BLaER1 treated with 17β-estradiol and CSF1 and Interleukin-3, amounts not matched to agents 10 nM and 100 nM (cell line): ENCODE measurements around the gene HS6ST3.
"Not testable (repeated sequence)": the region's sequence is repeated elsewhere in the genome, so short reads cannot be mapped to it uniquely, and the experiment has no call there.

ENCODE experiments used
- H3K27ac ChIP-seq, 11 experiments: shearing (Covaris generic); formaldehyde crosslinking; 2 replicates each; pipeline ENCODE4 v1.8.1; 2022
- H3K27me3 ChIP-seq, 11 experiments: shearing (Covaris generic); formaldehyde crosslinking; 2 replicates each; pipeline ENCODE4 v1.8.1; 2022
- H3K36me3 ChIP-seq, 11 experiments: shearing (Covaris generic); formaldehyde crosslinking; 2 replicates each; pipeline ENCODE4 v1.8.1; 2022
- H3K4me1 ChIP-seq, 10 experiments: shearing (Covaris generic); formaldehyde crosslinking; 2 replicates each; pipeline ENCODE4 v1.8.1; 2022
- H3K4me2 ChIP-seq, 11 experiments: shearing (Covaris generic); formaldehyde crosslinking; 2 replicates each; pipeline ENCODE4 v1.8.1; 2022
- H3K4me3 ChIP-seq, 10 experiments: shearing (Covaris generic); formaldehyde crosslinking; 2 replicates each; pipeline ENCODE4 v1.8.1; 2022
- H3K9ac ChIP-seq, 11 experiments: shearing (Covaris generic); formaldehyde crosslinking; 2 replicates each; pipeline ENCODE4 v1.8.1; 2022
- H3K9me3 ChIP-seq, 11 experiments: shearing (Covaris generic); formaldehyde crosslinking; replicated peaks in 1 of 11; 2 replicates each; pipeline ENCODE4 v1.8.1; 2022
- H4K20me1 ChIP-seq, 11 experiments: shearing (Covaris generic); formaldehyde crosslinking; 2 replicates each; pipeline ENCODE4 v1.8.1; 2022
- Cebpa-rat ChIP-seq, 11 experiments: shearing (Covaris generic); IDR thresholded peaks; 2 replicates each; pipeline ENCODE4 v1.8.1; 2022

HS6ST3 gene

DNA sequence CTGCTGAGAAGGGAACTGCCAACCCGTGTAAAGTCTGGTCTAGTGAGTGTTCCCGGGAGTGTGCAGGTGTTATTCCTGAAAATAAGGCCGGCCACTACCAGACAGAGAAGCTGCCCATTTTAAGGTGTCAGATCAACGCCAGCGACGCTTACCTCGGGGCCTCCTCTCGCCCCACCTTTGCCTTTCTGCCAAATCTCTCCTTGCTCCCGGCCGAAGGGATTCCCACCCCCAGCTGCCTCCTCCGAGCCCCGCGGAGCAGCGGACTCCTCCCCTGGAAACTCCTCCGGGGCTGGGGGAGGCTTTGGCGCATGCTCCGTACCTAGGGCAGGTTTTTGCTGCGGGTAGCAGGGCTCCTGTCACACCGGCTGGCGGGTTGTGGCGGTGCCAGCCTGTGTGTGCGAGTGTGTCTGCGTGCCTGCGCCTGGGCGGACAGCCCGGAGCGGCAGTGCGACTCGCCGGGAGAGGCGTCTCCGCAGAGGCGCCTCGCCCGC lies at the start of gene HS6ST3:
TSS of gene HS6ST3 (plus strand) at position 359 of the 491 bp plus-strand sequence.
- H3K4me3 ChIP-seq: no peak within 1 kb of the TSS
- H3K4me1 ChIP-seq: no peaks in the 10 kb centered on the region
- no peak within 1 kb of the TSS for H3K9ac ChIP-seq
- H3K9me3 ChIP-seq: peaks cover 19 to 26% (median 23%) of the 10 kb centered on the region in 11 experiments
- no peak for TF ChIP-seq Cebpa-rat (IDR thresholded peaks at IDR 0.05)
- no peak within 1 kb of the TSS for H3K27ac ChIP-seq
- no peak within 1 kb of the TSS for H3K4me2 ChIP-seq
- H3K27me3 ChIP-seq: no peaks in the 10 kb centered on the region
- H4K20me1 ChIP-seq: no peaks in the 10 kb centered on the region
- no peaks in the 10 kb centered on the region for H3K36me3 ChIP-seq

DNA sequence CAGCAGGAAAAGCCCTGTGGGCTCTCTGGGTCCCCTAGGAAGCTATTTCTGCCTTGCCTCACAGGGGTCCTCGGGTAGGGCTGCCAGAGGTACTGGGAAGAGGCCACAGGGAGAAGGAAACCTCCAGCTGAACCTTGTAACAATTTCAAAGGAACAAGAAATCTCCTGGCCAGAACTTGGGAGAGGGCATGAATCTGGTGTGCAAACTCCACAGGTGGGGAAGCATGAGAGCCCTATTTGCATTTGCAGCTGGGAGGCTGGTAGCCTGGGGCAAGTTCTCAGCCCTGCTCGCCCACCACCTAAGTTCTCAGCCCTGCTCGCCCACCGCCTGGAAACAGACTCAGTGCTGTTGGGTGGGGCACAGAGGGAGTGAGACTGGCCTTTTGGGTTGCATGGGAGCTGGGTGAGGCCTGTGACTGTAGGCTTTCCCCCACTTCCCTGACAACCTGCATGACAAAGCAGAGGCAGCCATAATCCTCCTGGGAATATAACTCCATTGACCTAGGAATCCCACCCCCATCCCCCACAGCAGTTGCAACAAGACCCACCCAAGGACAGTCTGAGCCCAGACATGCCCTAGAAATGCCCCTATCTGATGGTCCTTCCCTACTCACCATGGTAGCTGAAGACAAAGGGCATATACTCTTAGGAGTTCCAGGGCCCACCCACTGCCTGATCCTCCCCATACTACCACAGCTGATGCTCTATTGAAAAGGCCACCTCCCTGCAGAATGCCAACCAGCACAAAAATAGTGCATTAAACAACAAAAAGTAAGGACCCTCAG lies 48.4 kb upstream of the HS6ST3 start:
- no peaks in the 10 kb centered on the region for H3K27me3 ChIP-seq
- no peaks in the 10 kb centered on the region for H4K20me1 ChIP-seq
- no peaks in the 10 kb centered on the region for H3K36me3 ChIP-seq
- no peak overlapping the region for H3K4me3 ChIP-seq
- no peak overlapping the region for H3K4me2 ChIP-seq
- no peaks in the 10 kb centered on the region for H3K4me1 ChIP-seq
- no peak for TF ChIP-seq Cebpa-rat (IDR thresholded peaks at IDR 0.05)
- no peak overlapping the region for H3K27ac ChIP-seq
- peaks cover 0 to 11% (median 7%) of the 10 kb centered on the region in 11 experiments; a peak in 9 of 22 replicates for H3K9me3 ChIP-seq
- no peak overlapping the region for H3K9ac ChIP-seq

DNA sequence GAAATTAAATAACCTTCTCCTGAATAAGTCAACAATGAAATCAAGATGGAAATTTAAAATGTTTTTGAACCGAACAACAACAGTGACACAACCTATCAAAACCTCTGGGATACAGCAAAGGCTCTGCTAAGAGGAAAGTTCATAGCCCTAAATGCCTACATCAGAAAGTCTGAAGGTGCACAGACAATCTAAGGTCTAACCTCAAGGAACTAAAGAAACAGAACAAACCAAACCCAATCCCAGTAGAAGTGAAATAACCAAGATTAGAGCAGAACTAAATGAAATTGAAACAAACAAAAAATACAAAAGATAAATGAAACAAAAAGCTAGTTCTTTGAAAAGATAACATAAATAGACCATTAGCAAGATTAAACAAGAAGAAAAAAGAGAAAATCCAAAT lies 45.7 kb upstream of the HS6ST3 start:
- Histone ChIP-seq H3K27ac (no peak overlapping the region), H3K27me3 (no peaks in the 10 kb centered on the region), H3K4me1 (no peaks in the 10 kb centered on the region), H3K9me3 (peaks cover 0 to 15% (median 7%) of the 10 kb centered on the region in 11 experiments; a peak in 9 of 22 replicates), H3K4me3 (no peak overlapping the region), H4K20me1 (no peaks in the 10 kb centered on the region), H3K36me3 (no peaks in the 10 kb centered on the region), H3K9ac (no peak overlapping the region), H3K4me2 (no peak overlapping the region)
- no peak for TF ChIP-seq Cebpa-rat (IDR thresholded peaks at IDR 0.05)

DNA sequence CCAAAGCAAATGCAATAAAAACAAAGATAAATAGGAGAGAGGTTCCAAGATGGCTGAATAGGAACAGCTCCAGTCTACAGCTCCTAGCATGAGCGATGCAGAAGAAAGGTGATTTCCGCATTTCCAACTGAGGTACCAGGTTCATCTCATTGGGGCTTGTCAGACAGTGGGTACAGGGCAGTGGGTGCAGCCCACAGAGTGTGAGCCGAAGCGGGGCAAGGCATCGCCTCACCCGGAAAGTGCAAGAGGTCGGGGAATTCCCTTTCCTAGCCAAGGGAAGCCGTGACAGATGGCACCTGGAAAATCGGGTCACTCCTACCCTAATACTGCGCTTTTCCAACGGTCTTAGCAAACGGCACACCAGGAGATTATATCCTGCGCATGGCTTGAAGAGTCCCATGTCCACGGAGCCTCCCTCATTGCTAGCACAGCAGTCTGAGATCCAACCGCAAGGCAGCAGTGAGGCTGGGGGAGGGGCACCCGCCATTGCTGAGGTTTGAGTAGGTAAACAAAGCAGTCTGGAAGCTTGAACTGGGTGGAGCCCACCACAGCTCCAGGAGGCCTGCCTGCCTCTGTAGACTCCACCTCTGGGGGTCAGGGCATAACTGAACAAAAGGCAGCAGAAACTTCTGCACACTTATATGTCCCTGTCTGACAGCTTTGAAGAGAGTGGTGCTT lies 43.3 kb upstream of the HS6ST3 start:
- H3K9ac ChIP-seq, H3K27ac ChIP-seq, H3K4me1 ChIP-seq, H3K4me3 ChIP-seq, H3K4me2 ChIP-seq, H3K27me3 ChIP-seq, H3K36me3 ChIP-seq, H4K20me1 ChIP-seq: not testable (repeated sequence)
- peaks cover 0 to 16% (median 7%) of the 10 kb centered on the region in 11 experiments; a peak in 9 of 22 replicates for H3K9me3 ChIP-seq

GRCh38 chr13:96050955-96051354 lies 39.0 kb upstream of the HS6ST3 start:
- not testable (repeated sequence) for H3K27me3 ChIP-seq, H3K4me1 ChIP-seq, H3K9ac ChIP-seq, H4K20me1 ChIP-seq, H3K36me3 ChIP-seq, H3K27ac ChIP-seq, H3K4me2 ChIP-seq, H3K4me3 ChIP-seq
- peaks cover 13 to 43% (median 22%) of the 10 kb centered on the region in 11 experiments for H3K9me3 ChIP-seq

- H3K4me1 ChIP-seq, H3K36me3 ChIP-seq, H3K4me3 ChIP-seq, H3K4me2 ChIP-seq, H3K9ac ChIP-seq, H3K27ac ChIP-seq, H3K27me3 ChIP-seq, H4K20me1 ChIP-seq: not testable (repeated sequence)
- H3K9me3 ChIP-seq: peaks cover 13 to 38% (median 20%) of the 10 kb centered on the region in 11 experiments
These were observed 38.4 kb upstream of the HS6ST3 start for GRCh38 chr13:96051491-96051890.

- H3K4me1 ChIP-seq, H3K36me3 ChIP-seq, H3K4me2 ChIP-seq, H3K9ac ChIP-seq, H4K20me1 ChIP-seq, H3K4me3 ChIP-seq, H3K27ac ChIP-seq, H3K27me3 ChIP-seq: not testable (repeated sequence)
- peaks cover 13 to 34% (median 20%) of the 10 kb centered on the region in 11 experiments for H3K9me3 ChIP-seq
These were observed 38.0 kb upstream of the HS6ST3 start for GRCh38 chr13:96051946-96052345.

GRCh38 chr13:96052656-96053002 lies 37.3 kb upstream of the HS6ST3 start:
- Histone ChIP-seq H3K4me3 (no peak overlapping the region), H3K9me3 (peaks cover 13 to 34% (median 20%) of the 10 kb centered on the region in 11 experiments), H3K36me3 (no peaks in the 10 kb centered on the region), H3K9ac (no peak overlapping the region), H3K27ac (no peak overlapping the region), H4K20me1 (no peaks in the 10 kb centered on the region), H3K4me2 (no peak overlapping the region), H3K27me3 (no peaks in the 10 kb centered on the region), H3K4me1 (no peaks in the 10 kb centered on the region)
- TF ChIP-seq Cebpa-rat (IDR thresholded peaks at IDR 0.05): no peak

- Histone ChIP-seq H3K27me3 (no peaks in the 10 kb centered on the region), H3K36me3 (no peaks in the 10 kb centered on the region), H3K9ac (no peak within 1 kb of the TSS), H3K4me1 (no peaks in the 10 kb centered on the region), H3K27ac (no peak within 1 kb of the TSS), H4K20me1 (no peaks in the 10 kb centered on the region), H3K9me3 (peaks cover 13 to 34% (median 20%) of the 10 kb centered on the region in 11 experiments), H3K4me2 (no peak within 1 kb of the TSS), H3K4me3 (0 out of 20 replicates have a peak within 1 kb of the TSS, but pooled peaks of 1 of the 10 experiments have one; percentile 15)
- TF ChIP-seq Cebpa-rat (IDR thresholded peaks at IDR 0.05): no peak
These were observed 36.8 kb upstream of the HS6ST3 start, which contains the start of gene UGGT2 for GRCh38 chr13:96053003-96053703. Gene UGGT2 (minus strand): TSS chr13:96053401. CDS start chr13:96053312, 89 bp downstream.
